Gastrocnemius medialis (tissue), 4 donors: Measurements from ENCODE around the gene ANXA3.

Experiments
- POLR2A ChIP-seq, 2 donors: fragments of 450-650 bp; IDR thresholded peaks; one replicate each; pipeline ENCODE4 v1.6.1; 2017; ENCODE audit warnings: antibody characterized with exemption in 2 of 2, mild to moderate bottlenecking in 2 of 2, moderate library complexity in 2 of 2
- TF ChIP-seq, protein P1 (sequence below), 5 experiments: fragments of 450-650 bp in 3 of 5; fragments of 200-600 bp in 2 of 5; sonication (generic) in 2 of 5; IDR thresholded peaks in 4 of 5; conservative IDR thresholded peaks in 1 of 5; 1 replicate in 4 of 5; 2 replicates in 1 of 5; pipeline ENCODE4 v1.5.1; 2016 to 2019; ENCODE audit warnings: antibody characterized with exemption in 5 of 5, mild to moderate bottlenecking in 3 of 5, moderate library complexity in 3 of 5

DNA sequence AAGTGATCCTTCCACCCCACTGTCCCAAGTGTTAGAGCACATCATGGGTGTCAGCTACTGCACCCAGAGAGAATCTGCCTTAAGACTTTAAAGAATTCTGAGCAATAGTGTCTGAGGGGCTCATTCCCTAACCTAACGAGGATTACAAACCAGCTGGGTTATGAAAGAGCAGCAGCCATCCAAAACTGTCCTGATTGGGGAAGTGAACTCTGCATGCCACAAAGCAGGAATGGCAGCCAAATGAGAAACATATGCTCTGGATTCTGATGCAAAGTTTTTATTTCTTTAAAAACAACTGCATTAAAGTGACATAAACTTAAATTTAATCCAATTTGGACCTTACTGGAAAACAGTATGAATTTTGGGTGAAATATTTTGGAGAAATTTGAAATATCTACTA lies 103.2 kb downstream of the ANXA3 start:
- TF ChIP-seq, protein P1, sequence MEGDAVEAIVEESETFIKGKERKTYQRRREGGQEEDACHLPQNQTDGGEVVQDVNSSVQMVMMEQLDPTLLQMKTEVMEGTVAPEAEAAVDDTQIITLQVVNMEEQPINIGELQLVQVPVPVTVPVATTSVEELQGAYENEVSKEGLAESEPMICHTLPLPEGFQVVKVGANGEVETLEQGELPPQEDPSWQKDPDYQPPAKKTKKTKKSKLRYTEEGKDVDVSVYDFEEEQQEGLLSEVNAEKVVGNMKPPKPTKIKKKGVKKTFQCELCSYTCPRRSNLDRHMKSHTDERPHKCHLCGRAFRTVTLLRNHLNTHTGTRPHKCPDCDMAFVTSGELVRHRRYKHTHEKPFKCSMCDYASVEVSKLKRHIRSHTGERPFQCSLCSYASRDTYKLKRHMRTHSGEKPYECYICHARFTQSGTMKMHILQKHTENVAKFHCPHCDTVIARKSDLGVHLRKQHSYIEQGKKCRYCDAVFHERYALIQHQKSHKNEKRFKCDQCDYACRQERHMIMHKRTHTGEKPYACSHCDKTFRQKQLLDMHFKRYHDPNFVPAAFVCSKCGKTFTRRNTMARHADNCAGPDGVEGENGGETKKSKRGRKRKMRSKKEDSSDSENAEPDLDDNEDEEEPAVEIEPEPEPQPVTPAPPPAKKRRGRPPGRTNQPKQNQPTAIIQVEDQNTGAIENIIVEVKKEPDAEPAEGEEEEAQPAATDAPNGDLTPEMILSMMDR (IDR thresholded peaks at IDR 0.05 in 4 of 5, conservative IDR thresholded peaks at IDR 0.05 in 1 of 5) = no peak
- TF ChIP-seq POLR2A (IDR thresholded peaks at IDR 0.05) = no peak
